ENCODE results near the gene DMBX1.

GRCh38 chr1:46458190-46458589 lies 31.4 kb upstream of the DMBX1 start:
- TF ChIP-seq POLR2A (IDR thresholded peaks at IDR 0.05) (no peak), CTCF (IDR thresholded peaks at IDR 0.05) (no peak)

Measured in lower leg skin (tissue), 3 donors.